ENCODE measurements around the gene ATF5.

The ATF5 gene

GRCh38 chr19:49894879-49895565, 34.0 kb upstream of the ATF5 start:
- WGBS, 2 experiments: 92 to 93% methylated on average over 16 to 17 of the region's 17 CpGs

GRCh38 chr19:49895566-49896297, 33.3 kb upstream of the ATF5 start:
- no peaks in the 10 kb centered on the region for H3K36me3 ChIP-seq (ENCODE audit: control insufficient read depth, insufficient read depth, low read length)
- WGBS, 2 experiments: 84% methylated on average over 16 to 17 of the region's 17 CpGs
- H3K4me1 ChIP-seq (ENCODE audit: control insufficient read depth, insufficient read depth, low read length): peaks cover 8% of the 10 kb centered on the region
- peaks cover under 1% of the 10 kb centered on the region for H3K27me3 ChIP-seq (ENCODE audit: control insufficient read depth, insufficient read depth, low read length, poor library complexity, severe bottlenecking)
- H3K4me3 ChIP-seq (ENCODE audit: insufficient read depth, low read depth, low read length): no peak overlapping the region
- no peaks in the 10 kb centered on the region for H3K9me3 ChIP-seq (ENCODE audit: control insufficient read depth, low read length)
- no peak overlapping the region for H3K27ac ChIP-seq (ENCODE audit: insufficient read depth, low read depth, low read length, poor library complexity, severe bottlenecking)

More at GRCh38 chr19:49894879-49895565, 34.0 kb upstream of the ATF5 start:
- Histone ChIP-seq H3K4me1 (ENCODE audit: control insufficient read depth, insufficient read depth, low read length) (peaks cover 8% of the 10 kb centered on the region), H3K9me3 (ENCODE audit: control insufficient read depth, low read length) (no peaks in the 10 kb centered on the region), H3K4me3 (ENCODE audit: insufficient read depth, low read depth, low read length) (no peak overlapping the region), H3K27me3 (ENCODE audit: control insufficient read depth, insufficient read depth, low read length, poor library complexity, severe bottlenecking) (peaks cover 7% of the 10 kb centered on the region), H3K36me3 (ENCODE audit: control insufficient read depth, insufficient read depth, low read length) (no peaks in the 10 kb centered on the region), H3K27ac (ENCODE audit: insufficient read depth, low read depth, low read length, poor library complexity, severe bottlenecking) (no peak overlapping the region)

- Histone ChIP-seq H3K9me3 (ENCODE audit: control insufficient read depth, low read length) (no peaks in the 10 kb centered on the region), H3K27ac (ENCODE audit: insufficient read depth, low read depth, low read length, poor library complexity, severe bottlenecking) (no peak within 1 kb of the TSS), H3K36me3 (ENCODE audit: control insufficient read depth, insufficient read depth, low read length) (no peaks in the 10 kb centered on the region), H3K4me3 (ENCODE audit: insufficient read depth, low read depth, low read length) (no peak within 1 kb of the TSS), H3K4me1 (ENCODE audit: control insufficient read depth, insufficient read depth, low read length) (peaks cover 8% of the 10 kb centered on the region), H3K27me3 (ENCODE audit: control insufficient read depth, insufficient read depth, low read length, poor library complexity, severe bottlenecking) (no peaks in the 10 kb centered on the region)
- WGBS, 2 experiments: 67 to 69% methylated on average over 20 of the region's 20 CpGs
These were observed 32.0 kb upstream of the ATF5 start, which contains the start of gene IL4I1 for GRCh38 chr19:49896863-49897621. Gene IL4I1, minus strand, starts transcription at chr19:49896887. Its CDS starts 727 bp downstream, at chr19:49896160.

- Histone ChIP-seq H3K4me3 (ENCODE audit: insufficient read depth, low read depth, low read length) (no peak overlapping the region), H3K27me3 (ENCODE audit: control insufficient read depth, insufficient read depth, low read length, poor library complexity, severe bottlenecking) (no peaks in the 10 kb centered on the region), H3K36me3 (ENCODE audit: control insufficient read depth, insufficient read depth, low read length) (peaks cover 28% of the 10 kb centered on the region), H3K4me1 (ENCODE audit: control insufficient read depth, insufficient read depth, low read length) (no peaks in the 10 kb centered on the region), H3K27ac (ENCODE audit: insufficient read depth, low read depth, low read length, poor library complexity, severe bottlenecking) (no peak overlapping the region), H3K9me3 (ENCODE audit: control insufficient read depth, low read length) (no peaks in the 10 kb centered on the region)
- WGBS, 2 experiments: 92 to 93% methylated on average over 6 of the region's 6 CpGs
These were observed 24.9 kb upstream of the ATF5 start for GRCh38 chr19:49904136-49904535.

DNA sequence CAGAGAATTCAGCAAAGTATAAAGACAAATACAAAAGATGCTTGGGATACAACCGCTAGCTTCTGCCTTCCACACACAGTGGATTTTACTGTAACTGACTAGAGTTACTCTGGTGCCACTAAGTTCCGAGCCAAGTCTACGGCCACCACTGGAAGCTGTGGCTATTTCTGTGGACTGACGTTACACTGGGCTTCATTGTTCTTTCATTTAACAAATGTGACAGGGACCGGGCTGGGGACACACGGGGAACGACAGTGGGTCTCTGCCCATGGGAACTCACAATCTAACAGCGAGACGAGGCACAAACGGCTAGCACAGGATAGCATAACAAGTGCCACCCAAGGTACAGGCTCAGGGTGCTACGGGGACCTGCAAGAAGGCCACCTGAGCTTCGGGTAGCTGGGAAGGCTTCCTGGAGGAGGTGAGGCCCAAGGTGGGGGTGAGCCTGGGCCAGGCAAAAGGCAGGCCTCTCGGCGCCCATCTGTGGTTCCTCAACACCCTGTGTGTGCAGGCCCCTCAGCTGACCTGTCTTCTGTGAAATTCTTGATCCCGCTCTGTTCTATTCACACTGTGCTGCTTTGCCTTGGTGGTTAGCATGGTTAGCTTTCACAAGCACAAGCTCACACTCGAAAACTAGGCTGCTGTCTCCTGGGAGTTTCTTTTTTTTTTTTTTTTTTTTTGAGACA, 22.0 kb upstream of the ATF5 start:
- H3K4me1 ChIP-seq (ENCODE audit: control insufficient read depth, insufficient read depth, low read length): no peaks in the 10 kb centered on the region
- H3K4me3 ChIP-seq (ENCODE audit: insufficient read depth, low read depth, low read length): no peak overlapping the region
- no peaks in the 10 kb centered on the region for H3K9me3 ChIP-seq (ENCODE audit: control insufficient read depth, low read length)
- H3K27me3 ChIP-seq (ENCODE audit: control insufficient read depth, insufficient read depth, low read length, poor library complexity, severe bottlenecking): no peaks in the 10 kb centered on the region
- H3K27ac ChIP-seq (ENCODE audit: insufficient read depth, low read depth, low read length, poor library complexity, severe bottlenecking): no peak overlapping the region
- H3K36me3 ChIP-seq (ENCODE audit: control insufficient read depth, insufficient read depth, low read length): peaks cover 35% of the 10 kb centered on the region
- 93 to 95% methylated on average over 16 of the region's 16 CpGs for WGBS, 2 experiments

DNA sequence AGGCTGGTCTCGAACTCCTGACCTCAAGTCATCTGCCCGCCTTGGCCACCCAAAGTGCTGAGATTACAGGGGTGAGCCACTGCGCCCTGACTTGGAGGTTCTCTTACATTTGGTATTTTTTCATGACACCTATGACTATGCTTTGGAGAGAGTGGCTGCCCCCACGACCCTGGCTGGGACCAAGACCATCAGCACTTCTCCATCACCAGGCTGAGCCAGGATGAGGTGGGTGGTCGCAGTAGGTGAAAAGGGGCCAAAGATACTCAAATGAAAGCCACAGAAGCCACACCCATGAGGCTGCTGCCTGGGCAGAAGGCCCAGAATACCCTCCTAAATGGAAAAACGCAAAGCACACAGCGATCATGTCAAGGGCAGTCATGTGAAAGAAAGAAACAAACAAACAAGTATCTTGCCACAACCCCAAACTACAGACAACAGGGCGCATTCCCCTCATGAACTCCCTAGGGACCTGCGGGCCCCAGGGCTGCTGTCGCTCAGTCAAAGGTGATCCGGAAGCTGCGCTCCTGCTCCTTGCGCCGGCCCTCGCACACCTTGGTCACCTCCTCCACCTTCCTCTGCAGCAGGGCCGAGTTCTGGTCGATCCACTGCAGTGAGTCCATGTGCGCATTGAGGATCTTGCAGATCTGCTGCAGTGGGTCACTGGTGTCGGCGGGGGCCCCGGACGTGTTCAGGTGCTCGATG, 21.1 kb upstream of the ATF5 start:
- peaks cover 39% of the 10 kb centered on the region for H3K36me3 ChIP-seq (ENCODE audit: control insufficient read depth, insufficient read depth, low read length)
- H3K9me3 ChIP-seq (ENCODE audit: control insufficient read depth, low read length): no peaks in the 10 kb centered on the region
- H3K27me3 ChIP-seq (ENCODE audit: control insufficient read depth, insufficient read depth, low read length, poor library complexity, severe bottlenecking): no peaks in the 10 kb centered on the region
- H3K27ac ChIP-seq (ENCODE audit: insufficient read depth, low read depth, low read length, poor library complexity, severe bottlenecking): no peak overlapping the region
- no peak overlapping the region for H3K4me3 ChIP-seq (ENCODE audit: insufficient read depth, low read depth, low read length)
- WGBS, 2 experiments: 96% methylated on average over 23 of the region's 23 CpGs
- no peaks in the 10 kb centered on the region for H3K4me1 ChIP-seq (ENCODE audit: control insufficient read depth, insufficient read depth, low read length)

DNA sequence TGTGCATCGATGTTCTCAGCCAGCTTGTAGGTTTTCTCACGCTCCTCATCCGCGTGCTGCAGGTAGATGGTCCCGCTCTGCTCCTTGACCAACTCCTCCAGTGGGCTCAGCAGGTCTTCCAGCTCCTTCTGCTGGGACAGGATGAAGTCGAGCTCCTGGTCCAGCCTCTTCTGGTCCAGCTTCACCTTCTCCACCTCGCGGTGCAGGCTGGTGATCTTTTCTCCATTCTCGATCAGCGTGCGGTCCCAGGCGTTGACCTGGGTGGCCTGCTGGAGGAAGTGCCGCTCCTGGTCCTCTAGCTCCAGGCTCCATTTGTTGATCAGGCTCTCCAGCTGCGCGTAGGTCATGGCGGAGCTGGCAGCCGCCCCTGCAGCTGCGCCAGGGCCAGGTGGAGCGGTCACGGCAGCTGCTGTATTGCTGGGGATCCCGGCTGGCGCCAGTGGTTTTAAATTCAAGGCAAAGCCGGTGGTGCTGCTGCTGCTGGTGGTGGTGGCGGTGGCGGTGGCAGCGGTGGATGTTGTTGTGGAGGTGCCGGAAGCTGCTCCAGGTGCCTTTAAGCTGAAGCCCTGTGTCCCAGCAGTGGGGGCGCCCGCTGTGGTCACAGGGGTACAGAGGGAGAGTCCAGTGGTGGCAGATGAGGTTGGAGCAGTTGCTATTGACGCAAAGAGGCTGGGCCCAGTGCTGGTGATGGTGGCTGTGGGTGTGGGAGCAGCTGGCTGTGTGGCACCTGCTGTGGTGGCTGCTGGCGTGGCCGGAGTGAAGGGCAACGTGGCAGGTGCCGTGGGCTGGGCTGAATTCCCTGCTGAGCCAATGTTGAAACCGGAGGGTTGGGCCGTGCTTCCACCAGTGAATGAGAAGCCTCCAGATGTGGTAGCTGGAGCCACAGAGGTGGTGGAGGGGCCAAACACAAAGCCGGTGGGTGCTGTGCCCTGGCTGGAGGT, 20.3 kb upstream of the ATF5 start:
- Histone ChIP-seq H3K27ac (ENCODE audit: insufficient read depth, low read depth, low read length, poor library complexity, severe bottlenecking) (no peak overlapping the region), H3K27me3 (ENCODE audit: control insufficient read depth, insufficient read depth, low read length, poor library complexity, severe bottlenecking) (no peaks in the 10 kb centered on the region), H3K9me3 (ENCODE audit: control insufficient read depth, low read length) (no peaks in the 10 kb centered on the region), H3K36me3 (ENCODE audit: control insufficient read depth, insufficient read depth, low read length) (peaks cover 42% of the 10 kb centered on the region), H3K4me3 (ENCODE audit: insufficient read depth, low read depth, low read length) (no peak overlapping the region), H3K4me1 (ENCODE audit: control insufficient read depth, insufficient read depth, low read length) (no peaks in the 10 kb centered on the region)
- 96 to 97% methylated on average over 37 of the region's 37 CpGs for WGBS, 2 experiments

DNA sequence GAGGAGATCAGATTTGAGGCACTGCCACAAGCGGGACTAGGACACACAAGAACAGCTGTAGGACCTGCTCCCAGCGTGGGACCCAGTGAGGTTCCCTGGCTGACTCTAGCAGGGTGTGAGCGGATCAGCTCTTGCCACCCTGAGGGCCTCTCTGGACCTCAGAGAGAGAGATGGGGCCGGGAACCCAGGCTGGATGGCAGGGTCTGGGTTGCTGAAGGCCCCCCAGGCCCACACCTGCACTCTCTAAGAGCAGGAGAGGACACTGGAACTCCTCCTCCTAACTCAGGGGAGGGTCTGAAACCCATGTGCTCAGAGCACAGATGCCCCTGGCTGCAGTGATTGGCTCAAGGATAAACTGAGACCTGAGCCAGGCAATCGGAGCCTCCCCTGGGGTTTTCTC, 18.8 kb upstream of the ATF5 start:
- Histone ChIP-seq H3K36me3 (ENCODE audit: control insufficient read depth, insufficient read depth, low read length) (peaks cover 49% of the 10 kb centered on the region), H3K4me1 (ENCODE audit: control insufficient read depth, insufficient read depth, low read length) (no peaks in the 10 kb centered on the region), H3K9me3 (ENCODE audit: control insufficient read depth, low read length) (no peaks in the 10 kb centered on the region), H3K4me3 (ENCODE audit: insufficient read depth, low read depth, low read length) (no peak overlapping the region), H3K27ac (ENCODE audit: insufficient read depth, low read depth, low read length, poor library complexity, severe bottlenecking) (no peak overlapping the region), H3K27me3 (ENCODE audit: control insufficient read depth, insufficient read depth, low read length, poor library complexity, severe bottlenecking) (no peaks in the 10 kb centered on the region)
- 94 to 96% methylated on average over 5 of the region's 5 CpGs for WGBS, 2 experiments

Data from ectodermal cell (in vitro differentiated cells).